ENCODE results near the gene TMPRSS3.

DNA sequence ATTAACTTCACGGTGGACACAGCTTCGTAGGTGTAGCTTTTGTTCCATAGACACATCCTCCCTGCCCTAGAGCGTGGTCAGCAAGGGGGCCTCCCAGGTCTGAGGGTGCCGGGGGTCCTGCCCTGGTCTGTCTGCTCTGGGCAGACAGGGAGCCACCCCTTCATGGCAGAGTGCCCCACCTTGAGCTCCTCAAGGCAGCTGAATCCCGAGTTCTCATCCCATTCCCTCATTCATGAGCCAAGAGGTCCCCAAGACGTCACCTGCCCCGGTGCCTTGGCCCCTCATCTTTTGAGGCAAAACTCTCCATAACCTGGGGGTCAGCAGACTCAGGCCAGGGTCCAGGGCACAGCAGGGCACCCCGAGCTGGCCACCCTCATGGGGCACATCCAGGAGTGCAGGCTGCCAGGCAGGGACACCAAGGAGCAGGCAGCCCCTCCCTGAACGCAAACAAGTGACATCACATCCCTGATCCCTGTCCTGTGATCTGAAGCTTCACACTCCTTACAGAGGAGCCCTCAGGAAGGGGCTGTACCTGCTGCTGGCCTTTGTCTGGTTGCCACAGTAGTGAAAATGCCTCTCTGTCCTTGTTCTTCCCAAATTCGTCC, 31.1 kb upstream of the TMPRSS3 start:
- TF ChIP-seq, protein P1, sequence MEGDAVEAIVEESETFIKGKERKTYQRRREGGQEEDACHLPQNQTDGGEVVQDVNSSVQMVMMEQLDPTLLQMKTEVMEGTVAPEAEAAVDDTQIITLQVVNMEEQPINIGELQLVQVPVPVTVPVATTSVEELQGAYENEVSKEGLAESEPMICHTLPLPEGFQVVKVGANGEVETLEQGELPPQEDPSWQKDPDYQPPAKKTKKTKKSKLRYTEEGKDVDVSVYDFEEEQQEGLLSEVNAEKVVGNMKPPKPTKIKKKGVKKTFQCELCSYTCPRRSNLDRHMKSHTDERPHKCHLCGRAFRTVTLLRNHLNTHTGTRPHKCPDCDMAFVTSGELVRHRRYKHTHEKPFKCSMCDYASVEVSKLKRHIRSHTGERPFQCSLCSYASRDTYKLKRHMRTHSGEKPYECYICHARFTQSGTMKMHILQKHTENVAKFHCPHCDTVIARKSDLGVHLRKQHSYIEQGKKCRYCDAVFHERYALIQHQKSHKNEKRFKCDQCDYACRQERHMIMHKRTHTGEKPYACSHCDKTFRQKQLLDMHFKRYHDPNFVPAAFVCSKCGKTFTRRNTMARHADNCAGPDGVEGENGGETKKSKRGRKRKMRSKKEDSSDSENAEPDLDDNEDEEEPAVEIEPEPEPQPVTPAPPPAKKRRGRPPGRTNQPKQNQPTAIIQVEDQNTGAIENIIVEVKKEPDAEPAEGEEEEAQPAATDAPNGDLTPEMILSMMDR (IDR thresholded peaks at IDR 0.05), result no peak
- TF ChIP-seq POLR2AphosphoS5 (IDR thresholded peaks at IDR 0.05), result no peak
